Mucosa of rectum (tissue), 2 donors: Measurements from ENCODE around the gene MBLAC1.

Experiments
- H3K27ac ChIP-seq, 2 donors: one replicate each; pipeline ENCODE4 v1.7.0; 2013; ENCODE audit warnings: inconsistent platforms in 2 of 2, low read depth in 2 of 2, low read length in 2 of 2
- H3K27me3 ChIP-seq, 2 donors: one replicate each; pipeline ENCODE4 v1.7.0; 2013; ENCODE audit warnings: low read length in 2 of 2; ENCODE audit not compliant: control insufficient read depth in 2 of 2, insufficient read depth in 2 of 2
- H3K36me3 ChIP-seq, 2 donors: one replicate each; pipeline ENCODE4 v1.7.0; 2013; ENCODE audit warnings: low read length in 2 of 2; ENCODE audit not compliant: control insufficient read depth in 2 of 2, insufficient read depth in 2 of 2
- H3K4me1 ChIP-seq, 2 donors: one replicate each; pipeline ENCODE4 v1.7.0; 2013; ENCODE audit warnings: low read length in 2 of 2, mild to moderate bottlenecking in 1 of 2; ENCODE audit not compliant: control insufficient read depth in 2 of 2, insufficient read depth in 2 of 2
- H3K4me3 ChIP-seq, 2 donors: one replicate each; pipeline ENCODE4 v1.7.0; 2013; ENCODE audit warnings: low read length in 2 of 2
- H3K9ac ChIP-seq, 2 donors: one replicate each; pipeline ENCODE4 v1.7.0; 2013; ENCODE audit warnings: low read length in 2 of 2, low read depth in 1 of 2, mild to moderate bottlenecking in 1 of 2
- H3K9me3 ChIP-seq, 2 donors: one replicate each; pipeline ENCODE4 v1.7.0; 2013; ENCODE audit warnings: low read length in 2 of 2; ENCODE audit not compliant: control insufficient read depth in 2 of 2
- donor health status: healthy.
- donor health status: Normal muscosa, but diverticular disease.

MBLAC1 gene

DNA sequence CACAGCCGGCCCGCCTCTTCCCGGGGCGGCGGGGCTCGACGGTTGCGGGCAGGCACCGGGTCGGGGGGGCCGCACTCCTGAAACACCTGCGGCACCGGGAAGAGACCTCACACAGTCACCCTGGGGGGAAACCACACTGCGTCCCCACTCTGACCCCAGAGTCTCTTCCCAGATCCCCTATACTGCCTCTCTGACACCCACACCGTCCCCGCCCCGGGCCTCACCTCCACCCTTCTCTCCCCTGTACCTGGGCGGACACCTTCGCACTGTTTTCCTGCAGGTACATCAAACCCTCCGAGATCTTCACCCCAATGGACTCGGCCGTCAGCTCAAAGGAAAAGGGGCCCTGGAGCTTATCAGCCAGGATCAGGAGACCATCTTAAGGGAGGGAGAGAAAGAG, 45.1 kb downstream of the MBLAC1 start:
- H3K36me3 ChIP-seq = no peaks in the 10 kb centered on the region
- H3K27ac ChIP-seq = no peak overlapping the region
- no peaks in the 10 kb centered on the region for H3K27me3 ChIP-seq
- H3K9me3 ChIP-seq = no peaks in the 10 kb centered on the region
- H3K4me3 ChIP-seq = no peak overlapping the region
- H3K9ac ChIP-seq = no peak overlapping the region
- H3K4me1 ChIP-seq = peaks cover 23 to 26% of the 10 kb centered on the region in 2 donors

DNA sequence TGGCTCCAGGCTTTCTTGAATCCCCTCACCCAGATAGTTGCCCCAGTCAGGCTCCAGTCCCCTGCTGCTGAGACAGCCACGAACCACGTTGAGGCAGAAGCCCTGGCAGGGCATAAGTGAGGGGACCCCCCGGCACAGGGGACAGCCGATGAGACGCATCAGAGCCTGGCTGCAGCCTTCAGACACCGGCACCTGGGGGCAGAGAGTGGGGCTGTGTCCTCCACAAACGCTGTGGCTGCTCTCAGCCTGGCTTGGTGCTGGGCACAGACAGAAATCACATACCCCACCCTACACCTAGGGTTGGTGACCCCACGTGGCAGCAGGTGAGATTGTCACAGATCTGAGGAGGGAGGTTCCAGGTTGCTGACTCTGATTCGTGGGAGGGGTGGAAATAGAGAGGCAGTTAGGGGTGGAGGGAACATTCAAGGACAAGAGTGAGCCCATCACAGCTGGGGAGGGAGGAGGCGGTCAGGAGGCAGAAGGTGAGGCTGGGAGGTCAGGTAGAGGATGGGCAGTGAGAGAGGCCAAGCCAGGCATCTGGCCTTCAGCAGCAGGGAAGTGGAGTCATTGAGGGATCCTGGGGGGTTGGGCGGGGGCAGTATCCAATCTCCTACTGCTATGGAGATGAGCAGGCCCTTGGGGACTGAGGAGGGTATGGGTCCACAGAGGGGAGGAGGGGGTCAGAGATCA, 47.2 kb downstream of the MBLAC1 start:
- no peak overlapping the region for H3K27ac ChIP-seq
- H3K36me3 ChIP-seq = no peaks in the 10 kb centered on the region
- no peak overlapping the region for H3K4me3 ChIP-seq
- H3K9me3 ChIP-seq = no peaks in the 10 kb centered on the region
- no peaks in the 10 kb centered on the region for H3K27me3 ChIP-seq
- no peak overlapping the region for H3K9ac ChIP-seq
- H3K4me1 ChIP-seq = peaks cover 7 to 10% of the 10 kb centered on the region in 2 donors

DNA sequence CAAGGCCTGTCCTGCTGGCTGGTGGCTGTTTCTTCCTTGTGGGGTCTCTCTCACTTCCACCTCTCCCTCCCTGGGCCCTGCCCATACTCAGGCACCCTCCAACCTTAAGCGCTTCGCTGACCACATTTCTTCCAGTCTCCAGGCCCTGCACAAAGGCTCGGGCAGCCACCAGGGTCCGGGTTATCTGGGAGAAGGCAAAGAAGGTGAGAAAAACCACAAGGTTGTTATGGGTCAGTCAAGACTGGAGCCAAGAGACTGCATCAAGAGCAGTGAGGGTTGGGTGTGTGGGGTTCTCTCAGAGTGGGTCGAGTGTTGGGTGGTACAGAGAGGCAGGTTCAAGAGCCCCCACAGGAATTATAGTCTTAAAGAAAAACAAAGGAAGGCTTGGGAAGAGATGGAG, 47.8 kb downstream of the MBLAC1 start:
- Histone ChIP-seq H3K9ac (no peak overlapping the region), H3K9me3 (no peaks in the 10 kb centered on the region), H3K4me3 (no peak overlapping the region), H3K36me3 (no peaks in the 10 kb centered on the region), H3K27ac (no peak overlapping the region), H3K4me1 (peaks cover 7 to 10% of the 10 kb centered on the region in 2 donors), H3K27me3 (no peaks in the 10 kb centered on the region)

DNA sequence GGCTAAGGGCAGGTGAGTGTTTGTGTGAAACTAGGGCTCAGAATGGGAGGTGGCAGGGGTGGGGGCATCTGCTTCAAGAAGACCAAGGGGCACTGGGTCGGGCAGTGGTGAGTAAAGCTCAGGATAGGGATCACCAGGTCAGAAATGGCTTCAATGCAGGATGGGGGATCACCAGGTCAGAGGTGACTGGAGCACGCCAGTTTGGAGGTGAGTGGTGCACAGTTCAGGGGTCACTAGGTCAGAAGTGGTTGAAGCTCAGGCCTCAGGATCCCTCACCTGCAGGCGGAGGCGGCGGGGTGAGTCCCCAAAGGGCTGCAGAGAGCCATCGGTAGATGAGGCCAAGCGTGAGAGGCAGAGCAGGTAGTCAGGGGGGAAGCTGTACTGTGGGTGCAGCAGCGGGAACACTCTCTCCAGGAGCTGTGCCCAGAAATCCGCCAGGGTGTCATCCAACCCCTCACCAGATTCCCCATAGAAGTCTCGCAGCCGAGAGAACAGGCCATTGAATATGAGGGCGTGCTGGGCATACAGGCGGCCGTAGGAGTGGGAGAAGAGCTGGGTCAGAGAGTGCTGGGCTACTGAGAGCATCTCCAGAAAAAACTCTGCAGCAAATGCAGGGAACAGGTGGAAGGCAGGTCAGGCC, 48.6 kb downstream of the MBLAC1 start:
- Histone ChIP-seq H3K9me3 (no peaks in the 10 kb centered on the region), H3K36me3 (no peaks in the 10 kb centered on the region), H3K27me3 (no peaks in the 10 kb centered on the region), H3K4me3 (no peak overlapping the region), H3K9ac (no peak overlapping the region), H3K27ac (no peak overlapping the region), H3K4me1 (peaks cover 7 to 10% of the 10 kb centered on the region in 2 donors)

DNA sequence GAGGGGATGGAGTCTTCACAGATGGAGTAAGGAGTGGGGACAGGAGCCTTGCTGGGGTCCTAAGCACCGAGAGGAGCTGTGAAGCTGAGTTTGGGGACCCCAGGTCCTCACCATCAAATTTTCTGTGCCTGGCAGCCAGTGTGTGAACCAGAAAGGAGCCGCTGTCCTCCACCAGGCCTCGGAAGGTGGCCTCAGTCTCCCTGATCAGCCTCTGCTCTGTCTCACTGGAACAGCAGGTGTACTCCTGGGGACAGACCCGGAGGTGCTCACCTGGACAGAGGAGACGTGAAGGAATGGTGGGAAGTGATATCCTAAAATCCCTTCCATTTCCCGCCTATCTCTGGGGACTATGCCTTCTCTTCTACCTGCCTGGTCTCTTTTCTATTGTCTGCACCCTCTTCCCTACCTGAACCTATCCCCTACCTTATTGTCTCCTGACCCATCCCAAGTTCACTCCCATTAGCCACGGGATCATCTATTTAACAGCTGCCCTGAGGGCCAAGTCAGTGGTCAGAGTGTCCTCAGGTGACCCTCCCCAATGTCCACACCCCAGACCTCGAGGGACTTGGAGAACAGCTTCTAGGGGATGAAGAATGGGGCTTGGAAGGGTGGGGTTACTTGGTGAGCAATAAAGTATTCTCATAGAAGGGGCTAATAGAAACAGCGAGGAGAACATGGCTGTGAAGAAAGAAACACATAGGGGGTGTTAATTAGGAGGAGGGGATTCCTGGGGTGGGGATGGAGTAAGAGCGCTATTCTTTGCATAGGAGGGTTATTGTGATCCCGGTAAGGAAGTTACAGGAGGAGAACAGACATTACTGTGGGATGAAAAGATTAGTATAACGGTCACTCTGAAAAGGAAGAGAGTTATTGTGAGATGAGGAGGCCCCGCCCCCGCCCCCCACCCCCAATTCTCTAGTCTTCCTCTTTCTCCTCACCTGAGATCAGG, 49.6 kb downstream of the MBLAC1 start:
- H3K9me3 ChIP-seq = no peaks in the 10 kb centered on the region
- no peaks in the 10 kb centered on the region for H3K27me3 ChIP-seq
- no peaks in the 10 kb centered on the region for H3K36me3 ChIP-seq
- no peak overlapping the region for H3K9ac ChIP-seq
- no peak overlapping the region for H3K27ac ChIP-seq
- H3K4me3 ChIP-seq = peak overlapping the region; percentile 73 to 78
- peaks cover 2 to 7% of the 10 kb centered on the region in 2 donors for H3K4me1 ChIP-seq

DNA sequence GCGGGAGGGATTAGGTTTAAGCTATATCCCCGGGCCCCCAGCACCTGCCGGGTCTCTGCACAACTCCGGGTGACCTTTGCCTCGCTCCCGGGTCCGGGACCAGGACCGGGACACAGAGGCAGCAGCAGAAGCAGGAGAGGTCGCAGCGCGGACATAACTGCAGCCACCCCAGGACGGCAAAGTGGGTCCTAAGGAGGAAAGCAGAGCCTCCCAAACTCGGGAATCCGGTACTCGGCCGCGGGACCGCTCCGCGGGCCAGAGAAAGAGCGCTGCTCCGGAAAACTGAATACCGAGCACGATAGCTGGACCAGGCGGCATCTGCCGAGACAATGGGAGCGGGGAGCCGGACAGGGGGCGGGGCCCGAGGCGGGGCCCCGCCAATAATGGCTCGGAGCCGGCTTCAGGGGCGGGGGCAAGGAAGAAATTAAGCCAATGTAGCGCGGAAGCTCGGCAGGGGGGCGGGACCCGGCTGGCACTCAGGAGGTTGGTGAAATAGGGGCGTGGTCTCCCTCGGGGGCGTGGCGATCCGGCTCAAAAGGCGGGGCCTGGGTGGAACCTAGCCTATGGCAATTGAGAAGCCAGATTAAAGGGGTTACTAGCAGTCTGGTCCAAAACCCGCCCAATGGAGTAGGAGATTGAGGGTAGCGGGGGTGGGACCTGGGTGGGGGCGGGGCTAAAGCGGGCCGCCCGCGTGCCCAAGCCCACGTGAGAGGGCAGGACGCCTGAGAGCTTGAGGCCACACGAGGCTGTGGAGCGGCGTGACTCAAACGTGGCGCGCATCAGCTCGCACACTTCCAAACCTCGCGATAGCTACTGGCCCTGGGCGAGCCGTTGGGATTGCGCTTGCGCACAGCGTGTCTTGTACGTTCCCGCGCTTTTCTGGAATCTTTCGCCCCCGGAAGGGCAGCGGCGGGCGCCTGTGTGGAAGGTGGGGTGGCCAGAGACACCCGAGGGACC, 50.6 kb downstream of the MBLAC1 start, which contains the start of the genes GPC2 and STAG3:
Gene GPC2 (minus strand): TSS at position 337 of the 957 bp plus-strand sequence. CDS start 182 bp downstream, at position 155.
Gene STAG3 (plus strand): TSS at position 874 of the 957 bp plus-strand sequence. CDS start 2,639 bp downstream, outside the sequence.
- Histone ChIP-seq H3K4me1 (peaks cover 2% of the 10 kb centered on the region in 2 donors), H3K36me3 (no peaks in the 10 kb centered on the region), H3K9ac (peak within 1 kb of the TSS; percentile 63 to 73), H3K27me3 (no peaks in the 10 kb centered on the region), H3K27ac (no peak within 1 kb of the TSS), H3K9me3 (no peaks in the 10 kb centered on the region), H3K4me3 (peak within 1 kb of the TSS; percentile 73 to 78)
